H1 (cell line): ENCODE results near the gene MRPL20. TPM values are rescaled to one million over a fixed set of nuclear protein-coding genes. Genes with fewer than 3 reads are reported as not detected.
"Not testable (repeated sequence)": the region's sequence is repeated elsewhere in the genome, so short reads cannot be mapped to it uniquely, and the experiment has no call there.

Experiments
- CTCF ChIA-PET: fragments of 300-600 bp; sonication (Branson Sonifier 250); formaldehyde crosslinking; loops from one replicate; lab custom pipeline; 2021; ENCODE audit not compliant: partially characterized antibody; lab: Charles Lee
- POLR2A ChIA-PET: fragments of 300-600 bp; sonication (Branson Sonifier 250); formaldehyde crosslinking; loops from one replicate; lab custom pipeline; 2021; ENCODE audit warnings: inconsistent platforms; ENCODE audit not compliant: partially characterized antibody; lab: Charles Lee
- DNase-seq, 2 experiments: peaks; one replicate each; pipeline versions ENCODE4 v3.0.0 to v3.0.0-alpha.2; 2010 to 2022; ENCODE audit warnings: low spot score in 2 of 2, low read depth in 1 of 2, mixed read lengths in 1 of 2
- FAIRE-seq: peaks from 2 replicates; lab custom pipeline; 2011; peaks lifted over from hg19 to GRCh38; lab: Jason Lieb, UNC
- H2AFZ ChIP-seq: 2 replicates; pipeline ENCODE4 v1.8.1; 2012; ENCODE audit warnings: low read length, inconsistent platforms
- H2AK5ac ChIP-seq: 2 replicates; pipeline ENCODE4 v1.6.1; 2013; ENCODE audit warnings: low read depth, low read length
- H2BK120ac ChIP-seq: replicated peaks from 2 replicates; pipeline ENCODE3; 2013; ENCODE audit warnings: low read depth, low read length, inconsistent platforms
- H2BK12ac ChIP-seq: 2 replicates; pipeline ENCODE4 v1.6.1; 2013; ENCODE audit warnings: low read depth, low read length
- H2BK15ac ChIP-seq: 2 replicates; pipeline ENCODE4 v1.6.1; 2013; ENCODE audit warnings: low read length
- H2BK20ac ChIP-seq: 2 replicates; pipeline ENCODE4 v1.6.1; 2013; ENCODE audit warnings: low read length
- H2BK5ac ChIP-seq: 2 replicates; pipeline ENCODE4 v1.6.1; 2013; ENCODE audit warnings: low read depth, low read length
- H3K14ac ChIP-seq: 2 replicates; pipeline ENCODE4 v1.6.1; 2013; ENCODE audit warnings: inconsistent platforms; ENCODE audit not compliant: insufficient read length
- H3K18ac ChIP-seq: 2 replicates; pipeline ENCODE4 v1.6.1; 2013; ENCODE audit warnings: low read length; ENCODE audit errors: extremely low read depth
- H3K23ac ChIP-seq: 2 replicates; pipeline ENCODE4 v1.6.1; 2013; ENCODE audit warnings: inconsistent platforms; ENCODE audit not compliant: insufficient read length
- H3K23me2 ChIP-seq: 2 replicates; pipeline ENCODE4 v1.6.1; 2013; ENCODE audit warnings: low read depth, low read length
- H3K27ac ChIP-seq: 2 replicates; pipeline ENCODE4 v1.6.1; 2011; ENCODE audit warnings: low read depth, low read length, inconsistent platforms
- H3K27me3 ChIP-seq, 4 experiments: replicated peaks in 1 of 4; 1 replicate in 1 of 4; 2 replicates in 3 of 4; pipeline versions ENCODE4 v1.6.1 to v1.8.1; 2011 to 2013; ENCODE audit warnings: low read length in 3 of 4, mild to moderate bottlenecking in 3 of 4, inconsistent platforms in 2 of 4, mixed read lengths in 2 of 4, moderate library complexity in 1 of 4; ENCODE audit not compliant: control insufficient read depth in 3 of 4, insufficient read depth in 3 of 4; ENCODE audit errors: extremely low read depth in 1 of 4
- H3K36me3 ChIP-seq, 4 experiments: 2 replicates each; pipeline versions ENCODE4 v1.6.1 to v1.8.1; 2011 to 2013; ENCODE audit warnings: mild to moderate bottlenecking in 4 of 4, low read length in 3 of 4, moderate library complexity in 2 of 4, control low read depth in 1 of 4, inconsistent platforms in 1 of 4; ENCODE audit not compliant: insufficient read depth in 4 of 4, control insufficient read depth in 2 of 4
- H3K4ac ChIP-seq: replicated peaks from 2 replicates; pipeline ENCODE3; 2013; ENCODE audit warnings: low read length, low read depth, mixed read lengths, inconsistent platforms; ENCODE audit not compliant: insufficient read length
- H3K4me1 ChIP-seq, 4 experiments: replicated peaks in 1 of 4; 1 replicate in 1 of 4; 2 replicates in 3 of 4; pipeline versions ENCODE4 v1.6.1 to v1.8.1; 2011 to 2013; ENCODE audit warnings: low read length in 3 of 4, inconsistent platforms in 2 of 4, mixed read lengths in 1 of 4; ENCODE audit not compliant: insufficient read depth in 4 of 4, control insufficient read depth in 3 of 4
- H3K4me2 ChIP-seq, 2 experiments: 2 replicates each; pipeline versions ENCODE4 v1.6.1 to v1.8.1; 2011 to 2013; ENCODE audit warnings: low read depth in 2 of 2, low read length in 2 of 2, control low read depth in 1 of 2, inconsistent platforms in 1 of 2, mild to moderate bottlenecking in 1 of 2; ENCODE audit not compliant: insufficient read depth in 1 of 2
- H3K4me3 ChIP-seq, 4 experiments: fragments of 200-600, 300-600 bp in 1 of 4; sonication (generic), shearing (Covaris generic), sonication (Bioruptor Twin) in 1 of 4; 2 replicates each; pipeline versions ENCODE4 v1.5.1 to v1.8.1; 2011 to 2016; ENCODE audit warnings: low read length in 4 of 4, low read depth in 3 of 4, control low read depth in 2 of 4, inconsistent platforms in 2 of 4, mild to moderate bottlenecking in 2 of 4, mixed read lengths in 1 of 4, moderate library complexity in 1 of 4; ENCODE audit not compliant: insufficient read depth in 2 of 4; ENCODE audit errors: extremely low read depth in 1 of 4
- H3K56ac ChIP-seq: replicated peaks from 2 replicates; pipeline ENCODE3; 2013; ENCODE audit warnings: low read depth, mild to moderate bottlenecking, mixed read lengths, low read length, inconsistent platforms; ENCODE audit not compliant: insufficient read length
- H3K79me1 ChIP-seq: 2 replicates; pipeline ENCODE4 v1.6.1; 2013; ENCODE audit warnings: low read depth, low read length, control low read depth
- H3K79me2 ChIP-seq, 2 experiments: 2 replicates each; pipeline versions ENCODE4 v1.6.1 to v1.8.1; 2012 to 2013; ENCODE audit warnings: low read length in 2 of 2, mild to moderate bottlenecking in 2 of 2, inconsistent platforms in 1 of 2; ENCODE audit not compliant: insufficient read depth in 2 of 2, control insufficient read depth in 1 of 2
- H3K9ac ChIP-seq, 4 experiments: replicated peaks in 1 of 4; 1 replicate in 1 of 4; 2 replicates in 3 of 4; pipeline versions ENCODE4 v1.6.1 to v1.8.1; 2011 to 2013; ENCODE audit warnings: low read depth in 3 of 4, low read length in 3 of 4, control low read depth in 2 of 4, mild to moderate bottlenecking in 2 of 4, moderate library complexity in 2 of 4, inconsistent platforms in 1 of 4; ENCODE audit errors: extremely low read depth in 1 of 4
- H3K9me3 ChIP-seq, 2 experiments: 2 replicates each; pipeline versions ENCODE4 v1.6.1 to v1.8.1; 2012 to 2013; ENCODE audit warnings: mild to moderate bottlenecking in 2 of 2, moderate library complexity in 2 of 2, control low read depth in 1 of 2, inconsistent platforms in 1 of 2, low read depth in 1 of 2, low read length in 1 of 2, mixed read lengths in 1 of 2; ENCODE audit not compliant: insufficient read depth in 2 of 2
- H4K20me1 ChIP-seq, 2 experiments: replicated peaks in 1 of 2; 2 replicates each; pipeline versions ENCODE3 to v1.8.1; 2011 to 2013; ENCODE audit warnings: inconsistent platforms in 2 of 2, low read length in 2 of 2, mild to moderate bottlenecking in 1 of 2; ENCODE audit not compliant: insufficient read depth in 2 of 2, control insufficient read depth in 1 of 2
- H4K5ac ChIP-seq: 2 replicates; pipeline ENCODE4 v1.6.1; 2013; ENCODE audit warnings: low read length, low read depth, mixed read lengths, inconsistent platforms; ENCODE audit not compliant: insufficient read length
- H4K8ac ChIP-seq: 2 replicates; pipeline ENCODE4 v1.8.0; 2013; ENCODE audit warnings: mild to moderate bottlenecking, moderate library complexity, low read length, inconsistent platforms; ENCODE audit not compliant: insufficient read depth; ENCODE audit errors: extremely low read depth
- H4K91ac ChIP-seq: replicated peaks from 2 replicates; pipeline ENCODE3; 2013; ENCODE audit warnings: low read length, mixed read lengths, inconsistent platforms; ENCODE audit not compliant: insufficient read length
- WGBS, 2 experiments: shearing (Covaris generic) in 1 of 2; methylation state at CpG; one replicate each; pipeline versions ENCODE4 v1.1.6 to v1.1.7; 2013 to 2015; ENCODE audit warnings: low lambda C conversion rate in 2 of 2, mixed read lengths in 2 of 2, inconsistent platforms in 1 of 2, low coverage in 1 of 2, missing lambda C conversion rate in 1 of 2; ENCODE audit not compliant: insufficient replicate concordance in 2 of 2, insufficient coverage in 1 of 2, insufficient read length in 1 of 2; ENCODE audit errors: extremely low coverage in 1 of 2, missing lambda C conversion rate in 1 of 2; 5-methylcytosine and 5-hydroxymethylcytosine counted together
- polyA plus RNA-seq, 7 experiments: library from polyadenylated mRNA; depleted of rRNA in 3 of 7; stranded (reverse) in 5 of 7; unstranded in 2 of 7; fragments of >200 nt in 5 of 7; fragments of 200-250 nt in 2 of 7; gene quantifications; 1 replicate in 5 of 7; 2 replicates in 1 of 7; 4 replicates in 1 of 7; pipeline versions ENCODE4 v1.2.1 to v1.2.3, GENCODE V29; 2011 to 2013; ENCODE audit warnings: missing spikeins in 2 of 7, mixed read lengths in 2 of 7
- total RNA-seq: library from RNA; stranded (reverse); fragmentation: NEBNext Ultra II Directional; extraction: Animal tissue kit (Norgen Biotek cat#: 25700); gene quantifications from 2 replicates; pipeline ENCODE4 v1.2.1, GENCODE V29; 2021

The MRPL20 gene
- total and polyA plus RNA-seq, 2 of the 8 experiments (the other 6 are each of a cell fraction or from before 2014, with no cell fraction given) = 126 to 151 TPM

- H2AFZ ChIP-seq, H2BK20ac ChIP-seq, H3K27ac ChIP-seq, H3K23ac ChIP-seq, H3K9me3 ChIP-seq, H3K4me3 ChIP-seq, H2AK5ac ChIP-seq, H3K27me3 ChIP-seq, H3K4me1 ChIP-seq, H3K56ac ChIP-seq, H3K79me2 ChIP-seq, H3K4me2 ChIP-seq, H2BK15ac ChIP-seq, H4K8ac ChIP-seq, H3K23me2 ChIP-seq, DNase-seq, H4K5ac ChIP-seq, H3K14ac ChIP-seq, H3K9ac ChIP-seq, H3K36me3 ChIP-seq, H2BK5ac ChIP-seq, H3K4ac ChIP-seq, FAIRE-seq, H3K79me1 ChIP-seq, POLR2A ChIA-PET, H2BK12ac ChIP-seq, H4K91ac ChIP-seq, H4K20me1 ChIP-seq, H2BK120ac ChIP-seq, H3K18ac ChIP-seq: not testable (repeated sequence)
- WGBS, 2 experiments = 94% methylated on average over 13 of the region's 22 CpGs; no CpG with 5 or more reads in 1 of the 2 experiments
- CTCF ChIA-PET = interaction anchor here (1.0 to 1.7 kb wide), 3 partner anchors 15 to 94 kb away, joined by 3 read pairs; no protein-coding TSS in a partner anchor
Measured at GRCh38 chr1:1456683-1457255, 49.7 kb upstream of the MRPL20 start.

- H3K14ac ChIP-seq, H4K91ac ChIP-seq, H4K20me1 ChIP-seq, H4K8ac ChIP-seq, H3K36me3 ChIP-seq, H3K9ac ChIP-seq, H2BK15ac ChIP-seq, H3K4ac ChIP-seq, H2BK12ac ChIP-seq, H3K23ac ChIP-seq, H3K56ac ChIP-seq, H3K79me2 ChIP-seq, H3K4me2 ChIP-seq, H2AK5ac ChIP-seq, CTCF ChIA-PET, H2BK120ac ChIP-seq, FAIRE-seq, POLR2A ChIA-PET, H2AFZ ChIP-seq, H3K27ac ChIP-seq, H4K5ac ChIP-seq, H3K27me3 ChIP-seq, DNase-seq, H3K4me3 ChIP-seq, H2BK5ac ChIP-seq, H2BK20ac ChIP-seq, H3K79me1 ChIP-seq, H3K18ac ChIP-seq, H3K4me1 ChIP-seq, H3K9me3 ChIP-seq, H3K23me2 ChIP-seq: not testable (repeated sequence)
- 81% methylated on average over 3 of the region's 15 CpGs; no CpG with 5 or more reads in 1 of the 2 experiments for WGBS, 2 experiments
Measured at GRCh38 chr1:1455934-1456333, 48.8 kb upstream of the MRPL20 start.
